Liver (tissue), 3 donors: Measurements from ENCODE around the gene SDR9C7.
"Not testable (repeated sequence)": the region's sequence is repeated elsewhere in the genome, so short reads cannot be mapped to it uniquely, and the experiment has no call there.

ENCODE experiments used
- ATF3 ChIP-seq: IDR thresholded peaks from 2 replicates; pipeline ENCODE4 v1.6.1; 2016; ENCODE audit warnings: antibody characterized with exemption
- CTCF ChIP-seq: fragments of 150-350 bp; IDR thresholded peaks from 2 replicates; pipeline ENCODE4 v1.5.1; 2017; ENCODE audit warnings: improper control_type of control experiment, low read depth, low read length; ENCODE audit not compliant: missing input control
- EGR1 ChIP-seq, 2 donors: IDR thresholded peaks; 2 replicates each; pipeline ENCODE4 v1.6.1; 2016 to 2018; ENCODE audit warnings: antibody characterized with exemption in 2 of 2, low read depth in 2 of 2
- FOXA1 ChIP-seq: IDR thresholded peaks from 2 replicates; pipeline ENCODE4 v1.6.1; 2016; ENCODE audit warnings: antibody characterized with exemption
- GABPA ChIP-seq, 2 donors: IDR thresholded peaks in 1 of 2; conservative IDR thresholded peaks in 1 of 2; 2 replicates each; pipeline ENCODE4 v1.6.1; 2016; ENCODE audit warnings: antibody characterized with exemption in 2 of 2, mild to moderate bottlenecking in 1 of 2, moderate library complexity in 1 of 2
- JUND ChIP-seq, 2 donors: IDR thresholded peaks; 2 replicates each; pipeline ENCODE4 v1.6.1; 2016; ENCODE audit warnings: antibody characterized with exemption in 2 of 2
- MAX ChIP-seq: IDR thresholded peaks from 2 replicates; pipeline ENCODE4 v1.6.1; 2016; ENCODE audit warnings: antibody characterized with exemption
- REST ChIP-seq: IDR thresholded peaks from 2 replicates; pipeline ENCODE4 v1.6.1; 2016; ENCODE audit warnings: antibody characterized with exemption, mild to moderate bottlenecking
- RXRA ChIP-seq, 2 donors: IDR thresholded peaks; 2 replicates each; pipeline ENCODE4 v1.6.1; 2017 to 2018; ENCODE audit warnings: antibody characterized with exemption in 2 of 2, mild to moderate bottlenecking in 1 of 2
- SP1 ChIP-seq: IDR thresholded peaks from 2 replicates; pipeline ENCODE4 v1.6.1; 2018; ENCODE audit warnings: antibody characterized with exemption, mild to moderate bottlenecking
- TAF1 ChIP-seq: conservative IDR thresholded peaks from 2 replicates; pipeline ENCODE4 v1.6.1; 2016; ENCODE audit warnings: antibody characterized with exemption, mild to moderate bottlenecking
- YY1 ChIP-seq: IDR thresholded peaks from 2 replicates; pipeline ENCODE4 v1.6.1; 2016; ENCODE audit warnings: antibody characterized with exemption, mild to moderate bottlenecking
- donor health status: healthy.
- donor health status: healthy.

DNA sequence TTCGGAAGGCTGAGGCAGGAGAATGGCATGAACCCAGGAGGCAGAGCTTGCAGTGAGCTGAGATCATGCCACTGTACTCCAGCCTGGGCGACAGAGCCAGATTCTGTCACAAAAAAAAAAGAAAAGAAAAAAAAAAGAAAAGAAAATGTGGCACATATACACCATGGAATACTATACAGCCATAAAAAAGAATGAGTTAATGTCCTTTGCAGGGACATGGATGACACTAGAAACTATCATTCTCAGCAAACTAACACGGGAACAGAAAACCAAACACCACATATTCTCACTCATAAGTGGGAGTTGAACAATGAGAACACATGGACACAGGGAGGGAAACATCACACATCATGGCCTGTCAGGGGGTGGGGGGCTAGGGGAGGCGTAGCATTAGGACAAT is 43.2 kb upstream of the SDR9C7 start:
- TF ChIP-seq ATF3; CTCF; RXRA (IDR thresholded peaks at IDR 0.05); REST; MAX; YY1; FOXA1; GABPA (IDR thresholded peaks at IDR 0.05 in 1 of 2, conservative IDR thresholded peaks at IDR 0.05 in 1 of 2); JUND (IDR thresholded peaks at IDR 0.05); SP1; TAF1; EGR1 (IDR thresholded peaks at IDR 0.05; ENCODE audit: low read depth in 2 of 2): not testable (repeated sequence)
